HG02981 (cell line): ENCODE data around the gene TTLL5.
"Not testable (repeated sequence)": the region's sequence is repeated elsewhere in the genome, so short reads cannot be mapped to it uniquely, and the experiment has no call there.

Source experiments
- ATAC-seq: cut with Tn5 transposase; IDR thresholded peaks from one replicate; pipeline ENCODE4 v1.9.1; 2021; ENCODE audit warnings: mild to moderate bottlenecking, moderate library complexity; ENCODE audit not compliant: unreplicated experiment

The TTLL5 gene

DNA sequence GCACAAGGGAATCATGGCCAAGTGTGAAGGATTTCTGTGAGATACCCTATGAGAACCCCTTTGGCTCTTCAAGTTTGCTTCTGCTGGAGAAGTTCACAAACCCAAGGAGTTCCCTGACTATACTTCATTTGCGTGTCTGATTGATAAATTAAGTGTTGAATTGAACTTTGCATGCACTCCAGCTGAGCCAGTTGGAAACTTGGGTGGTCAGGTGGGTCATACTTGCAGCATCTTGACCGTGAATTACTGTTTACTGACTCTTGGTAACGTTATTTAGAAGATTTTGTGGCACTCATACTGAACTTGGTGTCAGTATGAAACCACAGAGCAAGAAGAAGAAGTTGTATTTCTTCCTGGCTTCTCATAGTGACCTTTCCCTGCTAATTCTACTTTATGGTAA is 243.3 kb downstream of the TTLL5 start:
- ATAC-seq = no peak

DNA sequence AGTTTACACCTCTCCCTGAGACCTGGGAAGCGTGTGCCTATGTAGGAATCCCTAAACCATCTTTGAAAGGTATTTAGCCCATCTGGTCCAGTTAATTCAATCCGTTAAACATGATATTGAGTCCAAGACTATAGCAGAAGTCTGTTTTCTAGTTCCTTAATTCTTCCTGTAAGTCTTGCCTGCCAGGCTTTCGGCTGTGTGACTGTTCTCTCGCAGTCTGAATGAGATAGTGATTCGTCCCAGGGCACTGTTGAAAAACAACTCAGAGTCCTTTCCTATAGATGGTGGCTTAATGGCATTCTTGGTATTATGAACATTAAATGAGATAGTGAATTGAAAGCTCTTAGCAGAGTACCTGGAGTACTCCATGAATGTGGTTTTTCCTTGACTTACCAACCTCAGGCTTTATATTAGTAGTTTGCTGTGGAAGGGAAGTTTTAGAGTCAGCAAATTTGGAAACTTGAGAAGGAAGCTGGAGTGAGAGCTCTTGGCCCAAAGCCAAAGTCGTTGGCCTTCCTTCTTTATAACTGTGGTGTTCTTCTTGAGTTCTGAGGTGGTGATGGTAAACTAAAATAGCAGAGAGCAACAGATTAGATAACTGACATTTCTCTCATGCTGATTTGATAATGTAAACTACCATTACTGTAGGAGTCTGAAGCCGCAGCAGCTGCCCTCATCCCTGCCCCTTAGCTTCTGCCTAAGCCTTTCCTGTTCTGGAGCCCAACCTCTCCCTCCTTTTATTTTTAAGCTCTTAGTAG is 244.3 kb downstream of the TTLL5 start:
- ATAC-seq = no peak

- no peak for ATAC-seq
These were observed 245.2 kb downstream of the TTLL5 start for GRCh38 chr14:75906228-75906627.

DNA sequence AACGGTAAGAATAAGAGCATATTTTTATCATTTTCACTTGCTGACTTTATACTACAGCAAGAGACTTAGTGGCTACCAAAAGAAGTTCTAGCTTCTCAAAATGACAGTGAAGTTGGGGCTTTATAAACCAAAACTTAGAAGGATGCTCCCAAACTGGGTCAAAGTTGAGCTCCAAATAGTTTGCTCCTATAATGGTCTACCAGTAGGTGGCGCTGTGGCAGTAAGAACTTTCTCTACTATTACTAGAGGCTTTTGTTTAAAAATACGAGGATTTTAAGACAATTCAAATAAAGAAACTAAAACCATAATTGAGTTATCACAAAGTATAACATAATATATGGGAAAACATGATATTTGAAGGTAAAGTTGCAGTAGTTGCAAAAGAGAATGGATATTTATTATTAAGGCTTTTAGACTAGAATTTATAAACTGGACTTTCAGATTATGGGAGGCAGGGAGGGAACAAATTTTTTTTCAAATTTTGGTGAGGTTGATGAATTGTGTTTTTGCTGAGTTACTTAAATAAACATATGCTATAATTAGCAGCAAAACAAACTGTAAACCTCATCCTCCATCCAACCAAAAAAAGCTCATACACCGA is 245.7 kb downstream of the TTLL5 start:
- ATAC-seq = no peak

GRCh38 chr14:75907756-75908359 is 246.8 kb downstream of the TTLL5 start:
- ATAC-seq = no peak

- ATAC-seq = no peak
These were observed 248.6 kb downstream of the TTLL5 start for GRCh38 chr14:75909630-75910029.

DNA sequence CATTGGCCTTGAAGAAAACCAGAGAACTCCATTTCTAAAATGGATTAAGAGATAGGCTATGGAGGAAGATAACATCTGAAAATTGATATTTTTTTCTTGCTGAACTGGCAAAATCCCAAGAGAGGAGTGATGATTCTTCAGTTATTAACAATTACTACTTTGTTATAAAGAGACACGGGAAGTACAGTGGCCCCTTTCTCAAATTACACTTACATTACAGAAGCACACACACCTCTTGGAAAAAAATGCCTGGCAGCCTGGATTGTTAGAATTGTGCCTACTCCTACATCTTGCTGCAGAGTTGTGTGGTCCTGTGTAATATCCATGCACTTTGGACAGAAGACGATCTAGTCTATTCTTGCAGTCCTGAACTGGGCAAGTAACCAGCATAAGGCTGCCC is 249.0 kb downstream of the TTLL5 start:
- ATAC-seq = no peak

DNA sequence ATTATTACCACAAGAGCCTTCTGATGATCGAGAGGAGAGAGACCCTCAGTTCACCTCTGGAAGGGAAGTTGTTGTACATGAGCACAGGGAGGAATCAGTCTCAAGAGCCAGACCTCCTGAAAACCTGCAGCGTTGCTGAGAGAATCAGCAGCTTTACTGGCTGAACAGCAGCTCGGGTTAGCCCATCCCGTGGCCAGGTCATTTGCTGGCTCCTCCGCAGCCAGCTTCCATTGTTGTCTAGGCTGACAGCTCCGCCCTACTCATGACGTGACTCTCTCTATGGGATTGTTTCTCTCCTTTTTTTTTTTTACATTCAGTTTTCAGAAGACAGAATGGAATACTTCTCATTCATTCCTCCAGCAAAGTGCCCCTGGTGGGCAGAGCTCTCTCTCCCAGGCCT is 250.8 kb downstream of the TTLL5 start:
- no peak for ATAC-seq

DNA sequence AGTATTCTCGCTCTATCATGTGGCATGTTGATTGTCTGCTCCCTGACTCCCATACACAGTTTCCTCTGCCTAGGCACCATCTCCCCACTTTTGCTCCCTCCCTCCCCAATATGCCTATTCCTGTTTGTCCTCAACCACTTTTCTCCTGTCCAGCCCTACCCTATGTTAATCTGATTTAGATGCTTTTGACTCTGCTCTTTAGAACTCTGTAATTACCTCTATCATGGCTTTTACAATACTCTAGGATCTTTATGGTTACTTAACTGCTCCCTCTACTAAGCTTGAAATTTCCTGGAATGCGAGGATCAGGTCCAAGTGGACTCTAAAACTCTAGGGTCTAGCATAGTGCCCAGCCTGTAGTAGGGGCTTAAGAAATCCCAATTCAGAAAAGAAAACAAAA is 252.1 kb downstream of the TTLL5 start:
- ATAC-seq = no peak

- ATAC-seq = no peak
These were observed 254.0 kb downstream of the TTLL5 start for GRCh38 chr14:75915045-75915444.

DNA sequence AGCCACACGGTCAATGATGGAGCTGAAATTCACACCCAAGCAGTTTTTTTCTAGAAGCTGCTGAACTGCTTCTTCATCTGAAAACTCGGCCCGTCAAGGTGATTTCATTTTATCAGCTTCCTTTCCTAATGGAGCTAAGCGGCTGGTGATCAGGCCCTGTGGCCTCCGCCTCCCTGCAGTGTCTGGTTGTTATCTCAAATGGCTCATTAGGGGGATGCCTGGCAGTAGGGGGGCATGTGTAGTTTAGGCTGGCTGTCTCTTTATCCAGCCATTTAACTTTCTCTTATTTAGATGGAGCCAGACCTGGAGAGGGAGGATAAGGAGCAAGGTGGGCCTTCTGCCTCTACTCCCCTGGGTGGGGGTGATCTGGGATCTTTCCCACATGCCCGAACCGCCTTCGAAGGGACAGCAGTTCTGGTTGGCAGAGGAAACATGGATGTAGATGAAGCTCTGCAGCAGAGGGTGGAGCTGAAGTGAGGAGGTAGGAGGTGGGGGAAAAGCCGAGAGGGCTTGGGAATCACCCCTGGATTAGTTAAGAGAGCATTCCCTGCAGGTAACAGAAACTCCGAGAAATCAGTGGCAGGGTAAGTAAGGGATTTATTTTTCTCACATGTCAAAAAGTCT is 256.4 kb downstream of the TTLL5 start:
- no peak for ATAC-seq

- no peak for ATAC-seq
These were observed 256.9 kb downstream of the TTLL5 start for GRCh38 chr14:75917946-75918335.

GRCh38 chr14:75920421-75920820 is 259.4 kb downstream of the TTLL5 start:
- not testable (repeated sequence) for ATAC-seq

DNA sequence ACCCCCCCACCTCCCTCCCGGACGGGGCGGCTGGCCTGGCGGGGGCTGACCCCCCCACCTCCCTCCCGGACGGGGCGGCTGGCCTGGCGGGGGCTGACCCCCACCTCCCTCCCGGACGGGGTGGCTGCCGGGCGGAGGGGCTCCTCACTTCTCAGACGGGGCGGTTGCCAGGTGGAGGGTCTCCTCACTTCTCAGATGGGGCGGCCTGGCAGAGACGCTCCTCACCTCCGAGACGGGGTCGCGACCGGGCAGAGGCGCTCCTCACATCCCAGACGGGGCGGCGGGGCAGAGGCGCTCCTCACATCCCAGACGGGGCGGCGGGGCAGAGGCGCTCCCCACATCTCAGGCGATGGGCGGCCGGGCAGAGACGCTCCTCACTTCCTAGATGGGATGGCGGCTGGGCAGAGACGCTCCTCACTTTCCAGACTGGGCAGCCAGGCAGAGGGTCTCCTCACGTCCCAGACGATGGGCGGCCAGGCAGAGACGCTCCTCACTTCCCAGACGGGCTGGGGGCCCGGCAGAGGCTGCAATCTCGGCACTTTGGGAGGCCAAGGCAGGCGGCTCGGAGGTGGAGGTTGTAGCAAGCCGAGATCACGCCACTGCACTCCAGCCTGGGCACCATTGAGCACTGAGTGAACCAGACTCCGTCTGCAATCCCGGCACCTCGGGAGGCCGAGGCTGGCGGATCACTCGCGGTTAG is 264.2 kb downstream of the TTLL5 start:
- not testable (repeated sequence) for ATAC-seq

- no peak for ATAC-seq
These were observed 265.5 kb downstream of the TTLL5 start for GRCh38 chr14:75926431-75927115.

DNA sequence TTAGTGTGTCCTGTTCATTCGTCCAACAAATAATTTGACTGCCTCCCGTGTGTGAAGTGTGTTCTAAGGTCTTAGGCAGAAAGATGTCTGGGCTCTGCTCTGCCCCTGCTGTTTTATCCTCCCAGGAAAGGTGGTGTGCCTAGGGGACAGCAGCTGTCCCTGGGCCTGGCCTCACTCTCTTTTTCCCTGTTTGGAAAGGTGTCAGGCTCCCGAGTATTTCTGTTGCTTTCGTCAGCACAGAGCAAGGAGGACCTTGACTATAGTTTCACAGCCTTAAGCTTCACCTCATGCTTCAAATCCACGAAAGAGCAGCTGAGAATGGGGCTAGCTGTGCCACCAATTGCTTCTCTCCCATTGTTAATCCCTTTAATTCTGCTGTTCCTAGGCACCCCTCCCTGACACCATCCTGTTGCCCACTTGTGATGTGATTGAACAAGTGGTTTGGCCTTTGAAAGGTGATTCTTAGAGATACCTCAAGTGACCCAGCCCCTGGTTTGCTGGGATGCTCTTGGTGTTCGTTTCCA is 266.6 kb downstream of the TTLL5 start:
- ATAC-seq = no peak

DNA sequence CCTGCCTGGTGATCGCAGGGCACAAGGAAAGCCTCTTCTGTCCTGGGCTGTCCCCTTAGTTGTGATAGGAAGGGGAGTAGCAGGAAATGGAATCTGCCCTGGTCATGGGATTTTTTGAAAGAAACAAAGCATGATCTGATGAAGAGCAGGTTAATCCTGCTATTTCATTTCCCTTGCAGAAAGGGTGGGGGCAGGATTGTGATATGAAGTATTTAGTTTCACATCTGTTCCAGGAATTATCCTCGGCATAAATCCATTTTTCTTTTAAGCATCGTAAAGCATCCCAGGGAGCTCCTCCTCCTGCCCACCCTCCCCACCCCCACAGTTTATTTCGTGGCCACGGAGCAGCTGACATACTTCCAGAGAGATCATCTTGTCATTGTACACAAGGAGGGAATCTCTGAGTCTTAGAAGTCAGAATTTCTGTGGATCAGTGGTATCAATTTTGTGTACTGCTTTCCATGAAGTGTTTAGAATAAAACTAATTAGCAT is 267.7 kb downstream of the TTLL5 start:
- no peak for ATAC-seq

DNA sequence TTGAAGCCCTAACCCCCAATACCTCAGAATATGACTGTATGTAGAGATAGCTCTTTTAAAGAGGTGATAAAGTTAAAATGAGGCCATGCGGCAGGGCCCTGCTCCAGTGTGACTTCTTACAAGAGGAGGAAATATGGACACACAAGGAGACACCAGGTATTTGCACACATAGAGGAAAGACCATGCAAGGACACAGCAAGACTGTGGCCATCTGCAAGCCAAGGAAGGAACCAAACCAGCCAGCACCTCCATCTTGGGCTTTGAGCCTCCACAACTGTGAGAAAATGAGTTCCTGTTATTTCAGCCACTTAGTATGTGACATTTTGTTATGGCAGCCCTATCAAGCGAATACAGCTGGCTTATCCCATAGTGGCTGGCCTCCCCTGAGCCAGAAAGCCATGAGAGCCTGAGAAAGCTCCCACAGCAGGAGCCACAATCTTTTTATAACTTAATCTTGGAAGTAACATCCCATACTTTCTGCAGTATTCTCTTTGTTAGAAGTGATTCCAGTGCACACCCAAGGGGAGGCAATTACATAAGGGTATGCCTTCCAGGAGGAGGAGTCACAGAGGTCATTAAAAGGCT is 272.8 kb downstream of the TTLL5 start:
- no peak for ATAC-seq

DNA sequence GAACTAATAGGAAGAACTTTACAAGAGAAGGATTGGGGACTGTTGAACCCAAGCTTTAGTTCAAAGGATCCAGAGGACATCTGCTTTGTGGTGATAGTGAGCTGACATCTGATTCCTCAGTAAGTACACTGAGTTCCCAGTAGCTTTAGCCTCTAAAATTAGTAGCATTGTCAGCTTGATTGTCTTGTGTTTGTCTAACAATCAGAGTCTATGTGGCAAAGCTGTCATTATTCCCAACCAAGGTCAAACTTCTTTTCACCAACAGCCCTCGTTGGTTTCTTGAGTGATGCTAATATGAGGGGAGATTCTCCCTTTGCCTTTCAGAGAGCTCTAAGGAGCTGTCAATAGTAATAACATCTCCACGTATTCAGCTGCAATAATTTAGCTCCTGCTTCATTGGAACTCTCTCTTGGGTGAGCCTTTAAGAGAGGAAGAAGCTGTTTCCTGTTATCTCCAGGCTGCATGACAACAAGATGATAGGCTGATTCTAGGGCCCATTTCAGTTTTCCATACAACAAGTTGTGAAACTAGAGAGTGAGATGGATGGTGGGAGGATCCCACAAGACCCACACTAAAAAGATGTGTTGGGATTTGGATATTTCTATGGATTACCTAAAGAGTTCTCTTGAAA is 274.1 kb downstream of the TTLL5 start:
- ATAC-seq = no peak
